ENCODE results near the gene ATAD3B. TPM values are rescaled to one million over a fixed set of nuclear protein-coding genes. Genes with fewer than 3 reads are reported as not detected.
"Not testable (repeated sequence)": the region's sequence is repeated elsewhere in the genome, so short reads cannot be mapped to it uniquely, and the experiment has no call there.

ATAD3B gene
- total RNA-seq, 1 donor from 2014 or later: 34.9 TPM

- peaks cover 8% of the 10 kb centered on the region for H3K9me3 Mint-ChIP-seq (ENCODE audit: unreplicated experiment)
- peaks cover 6% of the 10 kb centered on the region for H3K27me3 Mint-ChIP-seq (ENCODE audit: unreplicated experiment)
- H3K36me3 Mint-ChIP-seq (ENCODE audit: unreplicated experiment): peaks cover 5% of the 10 kb centered on the region
- no peak overlapping the region for H3K27ac Mint-ChIP-seq (ENCODE audit: unreplicated experiment)
- no peak for DNase-seq
- H3K4me1 Mint-ChIP-seq (ENCODE audit: low read depth, unreplicated experiment): peaks cover 10% of the 10 kb centered on the region
- no peak for TF ChIP-seq CTCF (IDR thresholded peaks at IDR 0.05; ENCODE audit: partially characterized antibody, unreplicated experiment)
- H3K4me3 Mint-ChIP-seq (ENCODE audit: unreplicated experiment): no peak overlapping the region
These were observed 35.7 kb downstream of the ATAD3B start for GRCh38 chr1:1507305-1507704.

GRCh38 chr1:1508775-1509464, 37.4 kb downstream of the ATAD3B start:
- H3K4me3 Mint-ChIP-seq (ENCODE audit: unreplicated experiment); H3K36me3 Mint-ChIP-seq (ENCODE audit: unreplicated experiment); DNase-seq; H3K27me3 Mint-ChIP-seq (ENCODE audit: unreplicated experiment); H3K27ac Mint-ChIP-seq (ENCODE audit: unreplicated experiment); H3K9me3 Mint-ChIP-seq (ENCODE audit: unreplicated experiment): not testable (repeated sequence)
- H3K4me1 Mint-ChIP-seq (ENCODE audit: low read depth, unreplicated experiment): peaks cover 13% of the 10 kb centered on the region

DNA sequence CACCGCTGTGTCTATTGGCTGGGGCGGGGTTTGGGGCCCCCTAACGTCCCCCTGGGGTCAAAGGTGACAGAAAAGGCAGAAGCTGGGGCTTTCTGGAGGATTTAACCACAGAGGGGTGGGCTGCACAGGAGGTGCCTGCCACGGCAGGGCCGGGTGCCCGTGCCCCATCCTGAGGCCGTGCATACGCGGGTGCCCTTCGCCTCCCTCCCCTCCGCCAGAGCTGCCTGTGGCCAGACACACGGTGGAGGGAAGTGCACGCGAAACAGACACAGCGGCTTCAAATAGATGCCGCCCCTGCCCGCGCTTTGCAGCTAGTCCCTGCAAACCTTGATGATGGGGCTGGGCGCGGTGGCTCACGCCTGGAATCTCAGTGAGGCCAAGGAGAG, 37.9 kb downstream of the ATAD3B start:
- not testable (repeated sequence) for H3K9me3 Mint-ChIP-seq (ENCODE audit: unreplicated experiment); H3K27me3 Mint-ChIP-seq (ENCODE audit: unreplicated experiment); H3K27ac Mint-ChIP-seq (ENCODE audit: unreplicated experiment); DNase-seq; H3K36me3 Mint-ChIP-seq (ENCODE audit: unreplicated experiment); H3K4me3 Mint-ChIP-seq (ENCODE audit: unreplicated experiment)
- H3K4me1 Mint-ChIP-seq (ENCODE audit: low read depth, unreplicated experiment): peaks cover 13% of the 10 kb centered on the region

DNA sequence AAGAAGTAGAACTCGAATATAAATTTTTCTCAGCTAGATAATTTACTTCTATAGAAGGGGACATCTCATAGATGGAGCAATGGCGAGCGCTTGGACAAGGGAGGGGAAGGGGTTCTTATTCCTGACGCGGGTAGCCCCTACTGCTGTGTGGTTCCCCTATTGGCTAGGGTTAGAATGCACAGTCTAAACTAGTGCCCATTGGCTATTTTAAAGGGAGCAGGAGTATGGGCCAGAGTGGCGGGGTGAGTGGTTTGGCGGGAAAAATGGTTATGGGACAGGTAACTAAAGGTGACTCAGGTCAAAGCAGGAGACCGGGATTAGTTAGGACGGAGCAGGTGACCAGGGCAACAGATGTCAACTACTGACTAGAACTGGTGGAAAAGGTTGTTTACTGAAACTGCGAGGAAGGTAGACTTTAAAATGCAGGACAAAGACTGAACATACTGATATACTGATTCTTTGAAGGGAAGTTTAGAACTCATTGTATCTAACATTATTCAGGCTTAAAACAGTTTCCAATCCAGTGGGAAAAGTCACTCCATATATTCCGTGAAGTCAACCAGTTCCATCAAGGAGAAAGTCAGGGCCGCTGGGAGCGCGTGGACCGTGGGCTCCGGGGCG, 39.5 kb downstream of the ATAD3B start:
- peak overlapping the region; percentile 92 for H3K4me3 Mint-ChIP-seq (ENCODE audit: unreplicated experiment)
- H3K36me3 Mint-ChIP-seq (ENCODE audit: unreplicated experiment): peaks cover 5% of the 10 kb centered on the region
- H3K4me1 Mint-ChIP-seq (ENCODE audit: low read depth, unreplicated experiment): peaks cover 8% of the 10 kb centered on the region
- peaks cover 9% of the 10 kb centered on the region for H3K27me3 Mint-ChIP-seq (ENCODE audit: unreplicated experiment)
- peak overlapping the region; percentile 82 for H3K27ac Mint-ChIP-seq (ENCODE audit: unreplicated experiment)
- H3K9me3 Mint-ChIP-seq (ENCODE audit: unreplicated experiment): peaks cover 6% of the 10 kb centered on the region
- DNase-seq: no peak
- TF ChIP-seq CTCF (IDR thresholded peaks at IDR 0.05; ENCODE audit: partially characterized antibody, unreplicated experiment): peak; percentile 20

GRCh38 chr1:1511533-1512285, 40.1 kb downstream of the ATAD3B start, which contains the start of gene ATAD3A:
Gene ATAD3A, plus strand, starts transcription at chr1:1512162. Its CDS starts 107 bp downstream, at chr1:1512269.
- Mint-ChIP-seq H3K36me3 (ENCODE audit: unreplicated experiment) (peaks cover 5% of the 10 kb centered on the region), H3K27me3 (ENCODE audit: unreplicated experiment) (peaks cover 9% of the 10 kb centered on the region), H3K4me1 (ENCODE audit: low read depth, unreplicated experiment) (peaks cover 8% of the 10 kb centered on the region), H3K27ac (ENCODE audit: unreplicated experiment) (peak within 1 kb of the TSS; percentile 82), H3K4me3 (ENCODE audit: unreplicated experiment) (peak within 1 kb of the TSS; percentile 92), H3K9me3 (ENCODE audit: unreplicated experiment) (peaks cover 6% of the 10 kb centered on the region)
- DNase-seq: peak; percentile 97
- TF ChIP-seq CTCF (IDR thresholded peaks at IDR 0.05; ENCODE audit: partially characterized antibody, unreplicated experiment): no peak

DNA sequence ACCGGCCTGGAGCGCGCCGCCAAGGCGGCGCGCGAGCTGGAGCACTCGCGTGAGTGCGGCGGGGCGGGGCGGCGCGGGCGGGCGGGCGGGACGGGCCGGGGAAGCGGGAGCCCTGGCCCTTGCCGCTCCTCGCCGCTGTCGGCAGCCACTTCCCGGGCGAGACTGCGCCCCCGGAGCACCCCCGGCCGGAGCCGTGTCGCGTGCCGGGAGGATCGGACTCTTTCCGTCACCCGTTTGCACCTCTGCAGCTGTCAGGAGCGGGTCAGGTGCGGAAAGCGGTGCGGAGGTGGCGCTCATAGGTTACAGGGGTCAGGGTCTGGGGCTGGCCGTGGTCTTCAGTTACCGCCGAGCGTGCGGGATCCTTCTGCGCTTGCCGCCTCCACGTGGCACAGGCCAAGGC, 40.9 kb downstream of the ATAD3B start:
- not testable (repeated sequence) for H3K27ac Mint-ChIP-seq (ENCODE audit: unreplicated experiment); H3K4me1 Mint-ChIP-seq (ENCODE audit: low read depth, unreplicated experiment)

DNA sequence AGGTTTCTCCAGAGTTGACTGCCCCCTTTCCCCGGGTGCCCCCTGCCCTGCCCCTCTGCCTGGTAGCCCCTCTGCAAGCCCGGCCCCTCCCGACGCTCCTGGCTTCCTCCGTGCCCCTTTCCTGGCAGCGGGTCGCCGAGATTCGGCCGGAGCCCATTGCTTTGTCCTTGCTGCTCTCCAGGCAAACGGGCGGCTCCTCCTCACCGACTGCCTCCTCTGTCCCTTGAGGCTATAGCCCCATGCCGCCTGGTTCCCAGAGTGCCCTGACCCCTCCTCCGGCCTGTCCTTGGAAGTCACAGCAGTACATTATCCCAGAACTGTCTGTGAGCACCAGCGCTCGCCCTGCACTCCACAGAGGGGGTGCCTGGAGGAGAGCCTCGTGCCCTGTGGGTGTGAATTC, 42.1 kb downstream of the ATAD3B start:
- not testable (repeated sequence) for H3K4me1 Mint-ChIP-seq (ENCODE audit: low read depth, unreplicated experiment); DNase-seq; H3K27ac Mint-ChIP-seq (ENCODE audit: unreplicated experiment); H3K9me3 Mint-ChIP-seq (ENCODE audit: unreplicated experiment); H3K36me3 Mint-ChIP-seq (ENCODE audit: unreplicated experiment)
- peak overlapping the region; percentile 70 for H3K4me3 Mint-ChIP-seq (ENCODE audit: unreplicated experiment)
- peaks cover 13% of the 10 kb centered on the region for H3K27me3 Mint-ChIP-seq (ENCODE audit: unreplicated experiment)

More for the DNA sequence above, 40.9 kb downstream of the ATAD3B start:
- DNase-seq; H3K9me3 Mint-ChIP-seq (ENCODE audit: unreplicated experiment); H3K36me3 Mint-ChIP-seq (ENCODE audit: unreplicated experiment); H3K4me3 Mint-ChIP-seq (ENCODE audit: unreplicated experiment); H3K27me3 Mint-ChIP-seq (ENCODE audit: unreplicated experiment): not testable (repeated sequence)

DNA sequence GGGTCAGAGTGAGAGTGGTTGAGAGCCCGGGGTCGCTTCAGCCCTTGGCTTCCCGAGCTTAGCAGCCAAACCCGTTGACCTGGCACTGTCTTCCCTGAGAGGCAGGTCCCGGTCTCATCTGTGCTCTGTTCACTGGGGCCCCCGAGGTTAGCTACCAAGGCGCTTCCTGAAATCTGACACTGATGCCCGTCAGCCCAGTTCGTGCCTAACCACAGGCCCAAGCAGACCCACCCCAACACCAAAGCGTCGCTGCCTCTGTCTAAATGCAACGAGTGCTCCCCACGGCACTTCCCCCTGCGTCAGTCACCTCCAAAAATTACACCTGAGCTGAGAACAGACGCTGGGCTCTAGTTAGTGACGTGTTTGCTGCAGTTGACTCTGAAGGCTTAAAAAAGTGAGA, 42.8 kb downstream of the ATAD3B start:
- not testable (repeated sequence) for H3K4me3 Mint-ChIP-seq (ENCODE audit: unreplicated experiment); H3K4me1 Mint-ChIP-seq (ENCODE audit: low read depth, unreplicated experiment); H3K36me3 Mint-ChIP-seq (ENCODE audit: unreplicated experiment); H3K27ac Mint-ChIP-seq (ENCODE audit: unreplicated experiment); DNase-seq; H3K9me3 Mint-ChIP-seq (ENCODE audit: unreplicated experiment)
- H3K27me3 Mint-ChIP-seq (ENCODE audit: unreplicated experiment): peaks cover 13% of the 10 kb centered on the region

- H3K36me3 Mint-ChIP-seq (ENCODE audit: unreplicated experiment); H3K9me3 Mint-ChIP-seq (ENCODE audit: unreplicated experiment); DNase-seq; H3K27ac Mint-ChIP-seq (ENCODE audit: unreplicated experiment); H3K4me1 Mint-ChIP-seq (ENCODE audit: low read depth, unreplicated experiment); H3K27me3 Mint-ChIP-seq (ENCODE audit: unreplicated experiment); H3K4me3 Mint-ChIP-seq (ENCODE audit: unreplicated experiment): not testable (repeated sequence)
These were observed 45.4 kb downstream of the ATAD3B start for GRCh38 chr1:1516923-1517322.

Measured in glutamatergic neuron (in vitro differentiated cells).